NOMO-1 treated with dmso at 0.1 percent for 144 hours (cell line): ENCODE data around the gene TSG101.

ENCODE experiments used
- DNase-seq: peaks from one replicate; lab custom pipeline; 2025; ENCODE audit not compliant: unreplicated experiment; lab: John Stamatoyannopoulos, UW

Gene TSG101

DNA sequence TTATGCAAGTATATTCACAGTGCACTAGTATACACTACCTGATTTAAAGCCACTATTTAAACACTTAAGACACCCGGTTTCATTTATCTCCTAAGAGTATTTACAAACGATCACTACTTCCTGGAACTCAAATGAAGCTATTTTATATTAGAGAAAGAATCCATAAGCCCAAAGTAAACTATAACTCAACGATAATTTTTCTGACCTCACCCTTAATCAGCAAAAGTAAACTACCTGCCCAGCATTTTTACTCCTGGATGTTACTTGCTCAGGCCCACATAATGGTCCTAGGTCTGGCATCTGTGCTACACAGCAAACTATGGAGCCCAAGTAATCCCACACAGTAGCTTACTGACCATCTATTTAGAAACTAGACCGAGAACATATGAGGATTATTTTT lies 33.4 kb downstream of the TSG101 start:
- no peak for DNase-seq

DNA sequence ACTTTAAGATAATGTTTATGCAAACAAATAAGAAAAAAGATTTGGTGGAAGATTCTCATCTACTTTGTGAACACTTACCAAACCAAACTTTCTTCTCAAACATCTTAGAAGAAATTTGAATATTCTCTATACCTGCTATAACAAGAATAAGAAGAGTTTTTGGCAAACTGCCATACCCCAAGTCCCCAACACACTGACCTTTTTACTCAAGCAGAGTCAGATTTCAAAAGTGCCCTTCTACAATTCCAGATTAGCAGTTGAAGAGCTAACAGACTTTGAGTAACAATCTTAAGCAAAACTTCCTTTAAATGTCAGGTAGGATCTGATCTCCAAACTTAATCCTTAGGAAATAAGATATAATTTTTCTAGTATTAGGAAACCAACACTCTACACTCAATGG lies 33.9 kb downstream of the TSG101 start:
- DNase-seq: no peak

DNA sequence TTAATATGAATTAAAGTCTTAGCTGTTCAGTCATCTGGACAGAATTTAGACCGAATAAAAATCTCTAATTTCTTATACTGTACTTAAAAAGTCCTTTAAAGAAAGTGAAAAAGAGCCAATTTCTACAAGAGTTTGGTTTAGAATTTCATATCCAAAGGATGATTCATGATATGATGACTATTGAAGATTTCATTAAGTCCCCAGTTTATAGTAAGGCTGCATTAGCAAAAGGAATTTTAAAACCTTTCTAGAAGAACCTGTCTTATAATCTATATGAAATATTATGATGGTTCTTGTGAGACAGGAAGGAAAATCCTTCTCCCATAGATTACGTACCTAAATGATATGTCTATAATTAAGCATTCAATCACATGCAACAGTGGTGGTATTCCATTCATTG lies 34.8 kb downstream of the TSG101 start:
- no peak for DNase-seq

DNA sequence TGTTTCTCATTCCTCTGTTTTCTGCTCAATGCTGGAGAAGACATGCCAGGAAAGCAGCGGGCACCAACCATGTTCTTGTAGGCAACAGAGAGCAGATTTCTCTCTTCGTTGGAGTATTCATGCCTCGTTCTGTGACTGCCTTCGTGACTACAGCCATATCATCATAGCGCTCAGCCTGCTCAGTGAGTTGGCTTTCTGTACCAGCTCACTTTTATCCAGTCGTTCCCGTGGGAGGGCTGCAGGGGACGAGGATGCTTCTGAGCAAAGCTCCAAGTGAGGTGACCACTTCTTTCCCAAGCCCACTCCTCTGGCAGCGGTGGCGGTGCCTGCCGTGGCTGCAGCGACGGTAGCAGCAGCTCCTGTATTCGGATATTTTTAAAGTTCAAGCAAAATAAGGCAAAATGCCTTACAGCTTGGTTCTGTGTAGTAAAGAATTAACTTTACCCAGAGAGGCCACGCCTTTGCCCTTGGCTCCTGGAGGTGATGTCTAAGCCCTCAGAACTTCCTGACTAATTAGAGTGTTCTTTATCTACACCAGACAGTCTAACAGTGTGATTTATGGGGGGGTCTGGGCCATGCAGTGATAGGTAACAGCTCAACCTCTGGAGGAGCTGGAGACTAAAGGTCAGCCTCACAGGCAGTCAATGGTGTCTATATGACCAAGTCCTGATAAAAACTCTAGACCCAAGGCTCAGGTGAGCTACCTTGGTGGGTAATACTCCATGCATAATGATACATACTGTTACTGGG lies 35.8 kb downstream of the TSG101 start:
- no peak for DNase-seq

DNA sequence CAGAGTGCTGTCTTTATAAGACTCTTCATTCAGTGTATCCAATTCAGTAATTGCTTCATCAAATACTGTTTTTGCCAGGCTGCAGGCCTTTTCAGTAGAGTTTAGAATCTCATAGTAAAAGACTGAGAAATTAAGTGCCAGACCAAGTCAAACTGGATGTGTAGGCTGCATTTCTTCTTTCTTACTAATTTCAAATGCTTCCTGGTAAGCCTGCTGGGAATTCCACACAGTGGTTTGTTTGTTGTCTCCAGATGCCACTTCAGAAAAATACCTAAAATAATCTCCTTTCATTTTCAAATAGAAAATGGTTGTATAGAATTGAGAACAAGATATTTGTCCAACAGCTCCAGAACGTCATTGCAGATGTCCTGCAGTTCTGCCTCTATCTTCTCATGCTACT lies 36.4 kb downstream of the TSG101 start:
- no peak for DNase-seq

DNA sequence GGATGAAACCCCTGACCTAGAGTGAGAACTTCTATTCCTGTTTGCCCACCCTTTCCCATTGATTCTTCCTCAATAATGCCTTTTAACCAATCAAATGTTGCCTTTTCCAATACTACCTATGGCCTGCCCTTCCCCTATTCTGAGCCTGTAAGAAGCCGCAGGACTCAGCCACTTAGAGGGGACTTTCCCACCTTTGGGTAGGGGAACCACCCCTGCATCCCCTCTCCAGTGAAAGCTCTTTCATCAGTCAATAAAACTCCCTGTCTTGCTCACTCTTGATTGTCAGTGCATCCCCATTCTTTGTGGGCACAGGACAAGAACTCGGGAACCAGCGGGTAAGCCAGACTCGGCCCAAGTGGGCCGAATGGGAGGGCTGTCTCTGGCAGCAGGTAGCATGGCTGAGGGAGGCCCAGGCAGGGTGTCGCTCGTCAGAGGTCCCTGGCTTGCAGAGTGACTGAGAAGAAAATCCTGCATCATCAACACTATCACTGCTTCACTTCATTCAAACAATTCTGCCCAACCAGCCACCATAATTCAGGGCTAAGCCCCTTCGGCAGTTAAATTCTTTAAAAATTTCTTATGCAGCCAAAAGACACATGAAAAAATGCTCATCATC lies 40.7 kb downstream of the TSG101 start:
- DNase-seq: no peak

DNA sequence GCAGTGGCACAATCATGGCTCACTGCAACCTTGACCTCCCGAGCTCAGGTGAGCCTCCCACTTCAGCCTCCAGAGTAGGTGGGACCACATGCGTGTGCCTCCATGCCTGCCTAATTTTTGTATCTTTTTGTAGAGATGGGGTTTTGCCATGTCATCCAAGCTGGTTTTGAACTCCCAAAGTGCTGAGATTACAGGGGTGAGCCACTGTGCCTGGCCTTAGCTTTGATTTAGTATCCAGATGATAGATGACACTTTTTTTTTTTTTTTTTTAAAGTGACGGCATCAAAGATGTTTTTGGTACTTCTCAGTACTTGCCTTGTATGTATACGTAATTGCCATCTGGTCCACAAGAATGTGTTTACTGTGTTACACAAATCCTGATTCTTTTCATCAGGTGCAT lies 47.7 kb downstream of the TSG101 start:
- no peak for DNase-seq

DNA sequence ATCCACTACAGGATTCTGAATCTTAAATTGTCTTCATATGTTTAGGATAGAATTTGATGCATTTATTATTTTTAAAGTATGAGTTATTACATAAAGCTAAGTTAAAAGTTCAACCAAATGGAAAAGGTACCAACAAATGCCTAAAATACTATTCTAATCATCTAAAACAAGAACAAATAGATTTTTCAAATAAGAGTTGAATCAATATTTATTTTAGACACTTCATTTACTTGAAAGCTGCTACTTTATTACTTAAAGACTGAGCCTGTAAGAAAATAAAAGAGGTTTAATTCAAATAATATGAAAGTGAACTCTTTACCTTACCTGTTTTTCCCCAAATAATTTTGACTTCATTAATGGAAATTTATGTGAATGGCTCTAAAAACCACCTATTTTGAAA lies 54.2 kb downstream of the TSG101 start:
- DNase-seq: no peak

DNA sequence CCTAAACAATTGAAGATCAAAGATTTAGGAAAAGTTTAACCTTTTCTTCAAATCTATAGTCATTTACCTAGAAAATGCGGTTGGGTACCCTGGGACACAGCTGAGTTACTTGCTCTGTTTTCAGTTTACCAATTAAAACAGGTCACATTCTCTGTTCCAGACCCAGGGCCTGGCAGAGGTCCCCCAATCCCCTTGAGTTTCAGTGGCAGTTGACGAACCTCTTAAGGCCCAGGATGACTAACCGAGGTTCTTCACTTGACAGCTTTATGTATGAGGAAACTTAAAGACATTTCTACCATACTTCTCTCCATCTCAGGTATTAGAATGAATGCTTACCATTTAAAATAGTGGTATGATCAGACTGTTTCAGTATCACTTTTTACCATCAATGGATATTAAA lies 54.7 kb downstream of the TSG101 start:
- no peak for DNase-seq

DNA sequence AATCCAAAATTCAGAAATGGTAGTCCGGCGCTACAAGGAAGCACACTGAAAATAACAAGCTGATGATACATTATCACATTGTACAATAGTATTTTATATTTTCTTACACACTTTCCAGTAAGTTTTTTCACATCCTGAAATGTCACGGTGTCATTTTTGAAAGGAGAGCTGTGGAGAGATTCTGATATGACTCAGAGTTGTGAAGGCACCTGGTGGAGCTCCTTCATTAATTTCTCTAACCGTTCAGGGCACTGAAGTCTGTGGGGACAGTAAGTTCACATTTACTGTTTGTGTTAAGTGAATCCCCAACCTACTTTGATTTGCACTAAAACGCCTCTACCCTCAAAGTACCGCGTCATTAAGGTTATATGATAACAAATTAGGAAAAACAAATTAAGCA lies 57.8 kb downstream of the TSG101 start:
- no peak for DNase-seq

DNA sequence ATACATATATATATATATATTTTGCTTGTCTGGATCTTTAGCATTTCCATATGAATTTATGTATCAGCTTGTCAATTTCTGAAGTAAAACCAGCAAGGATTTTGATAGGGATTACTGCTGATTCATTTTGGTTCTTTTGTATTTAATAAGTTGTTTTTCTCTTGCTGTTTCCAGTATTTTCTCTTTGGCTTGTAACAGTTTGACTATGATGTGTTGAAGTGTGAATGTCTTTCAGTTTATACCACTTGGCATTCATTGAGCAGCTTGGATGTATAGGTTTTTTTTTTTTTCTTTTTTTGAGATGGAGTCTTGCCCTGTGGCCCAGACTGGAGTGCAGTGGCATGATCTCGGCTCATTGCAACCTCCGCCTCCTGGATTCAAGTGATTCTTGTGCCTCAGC lies 58.7 kb downstream of the TSG101 start:
- no peak for DNase-seq

DNA sequence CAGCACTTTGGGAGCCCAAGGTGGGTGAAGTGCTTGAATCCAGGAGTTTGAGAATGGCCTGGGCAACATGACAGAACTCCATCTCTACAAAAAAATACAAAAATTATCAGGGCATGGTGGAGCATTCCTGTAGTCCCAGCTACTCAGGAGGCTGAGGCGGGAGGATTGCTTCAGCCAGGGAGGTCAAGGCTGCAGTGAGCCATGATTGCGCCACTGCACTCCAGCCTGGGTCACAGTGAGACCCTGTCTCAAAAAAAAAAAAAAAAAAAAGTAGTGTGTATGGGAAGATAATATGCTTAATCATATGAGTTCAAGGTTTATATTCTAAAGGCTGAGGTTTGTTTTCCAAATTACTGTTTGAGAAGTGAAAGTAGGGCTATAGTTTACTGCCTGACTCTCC lies 60.3 kb downstream of the TSG101 start:
- no peak for DNase-seq

DNA sequence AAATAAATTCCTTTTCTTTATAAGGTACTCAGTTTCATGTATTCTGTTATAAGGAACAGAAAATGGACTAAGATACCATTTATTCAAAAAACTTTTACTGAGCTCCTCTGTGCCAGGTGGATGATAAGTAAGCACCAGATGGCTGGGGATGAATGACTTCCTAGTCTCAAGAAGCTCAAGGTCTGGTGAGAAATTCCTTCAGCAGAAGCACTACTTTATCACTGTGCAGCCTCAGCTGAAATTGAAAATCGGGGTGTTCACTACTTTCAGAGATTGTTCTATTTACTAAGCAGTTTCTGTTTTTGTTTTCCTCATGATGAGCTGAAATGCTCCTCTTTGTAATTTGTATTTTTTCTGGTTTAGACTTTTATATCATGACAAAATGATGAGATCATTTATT lies 63.3 kb downstream of the TSG101 start:
- DNase-seq: no peak

DNA sequence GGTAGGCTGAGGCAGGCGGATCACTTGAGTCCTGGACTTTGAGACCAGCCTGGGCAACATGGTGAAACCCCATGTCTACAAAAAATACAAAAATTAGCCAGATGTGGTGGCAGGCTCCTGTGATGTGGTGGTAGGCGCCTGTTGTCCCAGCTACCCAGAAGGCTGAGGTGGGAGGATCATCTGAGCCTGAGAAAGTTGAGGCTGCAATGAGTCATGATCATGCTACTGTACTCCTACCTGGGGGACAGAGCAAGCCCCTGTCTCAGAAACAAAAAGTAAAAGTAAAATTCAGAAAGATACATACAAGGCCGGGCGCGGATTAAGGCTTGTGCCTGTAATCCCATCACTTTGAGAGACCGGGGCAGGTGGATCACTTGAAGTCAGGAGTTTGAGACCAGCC lies 64.8 kb downstream of the TSG101 start:
- DNase-seq: no peak

DNA sequence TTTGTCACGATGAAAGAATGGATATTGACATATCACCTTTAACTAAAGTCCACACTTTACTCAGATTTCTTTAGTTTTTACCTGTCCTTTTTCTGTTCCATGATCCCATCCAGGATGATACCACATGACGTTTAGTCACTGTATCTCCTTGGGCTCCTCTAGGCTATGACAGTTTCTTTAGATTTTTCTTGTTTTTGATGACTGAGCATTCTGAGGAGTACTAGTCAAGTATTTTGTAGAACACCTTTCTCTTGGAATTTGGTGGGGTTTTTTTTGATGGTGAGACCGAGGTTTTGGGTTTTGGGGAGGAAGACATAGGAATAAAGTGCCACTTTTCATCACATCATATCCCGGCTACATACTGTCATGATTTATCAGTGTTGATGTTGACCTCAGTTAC lies 67.1 kb downstream of the TSG101 start:
- DNase-seq: no peak

DNA sequence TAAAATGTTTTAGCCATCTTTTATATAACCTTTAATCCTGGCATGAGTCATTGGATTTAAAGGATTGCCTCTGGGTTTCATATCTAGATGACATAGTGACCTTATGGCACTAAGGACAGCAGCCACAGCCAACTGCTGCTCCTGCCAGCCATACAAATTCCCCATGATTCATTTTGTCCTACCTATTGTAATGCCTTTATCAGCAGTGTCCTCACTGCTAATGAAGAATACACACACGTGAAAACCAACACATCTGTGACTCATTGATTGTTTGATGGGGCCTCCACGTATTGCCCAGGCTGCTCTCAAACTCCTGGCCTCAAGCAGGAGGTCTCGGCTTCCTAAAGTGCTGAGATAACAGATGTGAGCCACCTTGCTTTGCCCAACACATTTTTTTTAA lies 69.3 kb downstream of the TSG101 start:
- DNase-seq: no peak

DNA sequence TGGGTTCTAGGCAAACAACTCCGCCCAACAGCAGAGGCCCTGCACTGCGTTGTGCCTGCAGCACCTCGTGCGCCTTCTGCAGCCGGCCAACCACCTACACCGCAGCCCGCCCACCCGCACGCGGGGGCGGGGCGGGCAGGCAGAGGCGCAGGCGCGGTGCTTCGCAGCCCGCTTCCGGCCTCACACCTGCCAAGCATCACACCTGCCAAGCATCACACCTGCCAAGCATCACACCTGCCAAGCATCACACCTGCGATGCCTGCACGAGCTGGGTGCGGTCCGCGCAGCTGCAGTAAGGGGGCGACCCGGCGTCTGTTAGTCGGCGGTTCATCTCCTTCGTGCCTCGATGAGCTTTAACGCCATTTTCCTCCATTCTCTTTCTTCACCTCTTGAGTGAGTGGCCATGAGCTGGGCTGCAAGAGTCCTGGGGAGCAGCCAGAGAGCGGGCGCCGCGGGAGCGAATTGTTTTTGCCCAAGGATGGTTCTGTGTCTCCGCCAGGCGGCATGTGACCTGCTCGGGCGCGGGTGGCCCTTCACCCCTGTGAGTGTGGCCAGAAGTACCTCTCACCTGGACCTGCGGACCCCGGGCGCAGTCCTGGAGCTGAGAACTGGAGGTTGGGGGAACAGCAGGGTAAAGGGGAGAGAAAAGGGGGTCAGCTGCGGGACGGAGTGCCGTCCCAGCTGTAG lies 70.9 kb downstream of the TSG101 start, which contains the start of gene LDHAL6A:
Gene LDHAL6A (plus strand): TSS at position 171 of the 687 bp plus-strand sequence. CDS start 825 bp downstream, outside the sequence.
- no peak for DNase-seq

DNA sequence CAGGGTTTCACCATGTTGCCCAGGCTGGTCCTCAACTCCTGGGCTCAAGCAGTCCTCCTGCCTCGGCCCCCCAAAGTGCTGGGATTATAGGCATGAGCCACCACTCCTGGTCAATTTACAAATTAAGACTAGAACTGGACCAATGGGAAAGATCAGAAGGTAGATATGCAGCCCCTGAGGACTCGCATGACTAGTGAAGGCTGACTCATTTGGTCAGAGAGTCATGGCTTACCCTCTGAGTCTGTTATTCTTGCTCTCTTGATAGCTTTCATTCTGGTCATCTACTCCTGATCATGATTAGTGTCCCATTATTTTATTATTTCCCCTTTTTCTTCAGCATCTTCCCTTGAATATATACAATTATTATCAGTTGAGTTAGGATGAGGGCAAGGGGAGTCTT lies 73.8 kb downstream of the TSG101 start:
- no peak for DNase-seq

DNA sequence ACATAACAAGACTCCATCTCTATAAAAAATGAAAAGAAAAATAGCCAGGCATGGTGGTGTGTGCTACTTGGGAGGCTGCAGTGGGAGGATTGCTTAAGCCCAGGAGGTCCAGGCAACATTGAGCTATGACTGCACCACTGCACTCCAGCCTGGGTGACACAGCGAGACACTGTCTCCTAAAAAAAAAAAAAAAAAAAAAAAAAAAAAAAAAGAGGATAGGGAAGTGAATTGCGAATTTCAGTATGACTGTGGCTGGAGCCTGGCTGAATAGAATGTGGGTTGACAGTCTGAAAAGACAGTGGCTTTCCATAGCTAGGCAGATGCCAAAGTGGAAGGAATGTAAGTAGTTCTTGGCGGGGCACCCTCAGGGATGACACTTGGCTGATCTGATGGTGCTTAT lies 77.5 kb downstream of the TSG101 start:
- DNase-seq: no peak

DNA sequence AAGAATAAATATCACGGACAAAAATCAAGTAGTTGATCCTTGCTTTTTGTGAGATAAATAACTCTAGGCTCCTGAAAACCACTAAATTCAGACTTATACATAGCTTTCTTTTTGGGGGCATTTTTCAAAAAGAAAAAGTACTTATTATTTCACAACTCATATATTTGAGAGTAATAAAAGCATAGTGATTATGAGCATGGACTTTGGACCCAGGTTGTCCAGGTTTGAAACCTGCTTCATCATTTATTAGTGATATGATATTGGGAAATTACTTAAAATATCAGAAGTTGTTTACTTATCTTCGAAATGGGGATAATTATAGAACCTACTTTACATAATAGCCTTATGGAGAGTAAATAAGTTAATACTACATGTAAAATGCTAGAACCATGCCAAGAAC lies 88.1 kb downstream of the TSG101 start:
- no peak for DNase-seq
